MM.1S (cell line): ENCODE data around the gene ADAMTS15.

Experiments used
- CTCF ChIP-seq: fragments of 300-600 bp; sonication (generic); IDR thresholded peaks from 2 replicates; pipeline ENCODE4 v1.5.1; 2016; ENCODE audit warnings: antibody characterized with exemption, low read length, mixed read lengths
- EZH2 ChIP-seq: fragments of 300-600 bp; sonication (generic); optimal IDR thresholded peaks from 2 replicates; pipeline ENCODE3; 2017; ENCODE audit warnings: low read depth, mild to moderate bottlenecking, antibody characterized with exemption, low read length, mixed read lengths
- EZH2phosphoT487 ChIP-seq: fragments of 300-600 bp; sonication (generic); IDR thresholded peaks from 2 replicates; pipeline ENCODE4 v1.6.1; 2018; ENCODE audit warnings: antibody characterized with exemption, low read length

- TF ChIP-seq CTCF (no peak), EZH2phosphoT487 (no peak), EZH2 (no peak)
Observed at GRCh38 chr11:130422251-130422995, 26.0 kb upstream of the ADAMTS15 start.
